Spleen (tissue), 11 donors: ENCODE data around the gene MAPK6. TPM values are rescaled to one million over a fixed set of nuclear protein-coding genes. Genes with fewer than 3 reads are reported as not detected.

Source experiments
- DNase-seq: peaks from one replicate; pipeline ENCODE4 v3.0.0-alpha.2; 2020
- H3K27ac ChIP-seq, 8 donors: fragments of 200-600 bp; sonication (generic) in 7 of 8; 1 replicate in 4 of 8; 2 replicates in 4 of 8; pipeline versions ENCODE4 v1.5.0 to v1.8.0; 2016 to 2021; ENCODE audit warnings: inconsistent platforms in 4 of 8, mild to moderate bottlenecking in 4 of 8, moderate library complexity in 1 of 8
- H3K27me3 ChIP-seq, 7 donors: fragments of 200-600 bp; sonication (generic) in 6 of 7; replicated peaks in 1 of 7; 1 replicate in 4 of 7; 2 replicates in 3 of 7; pipeline versions ENCODE4 v1.5.0 to v1.8.0; 2016 to 2021; ENCODE audit warnings: inconsistent platforms in 3 of 7, mild to moderate bottlenecking in 1 of 7
- H3K36me3 ChIP-seq, 6 donors: fragments of 200-600 bp; sonication (generic) in 5 of 6; 1 replicate in 4 of 6; 2 replicates in 2 of 6; pipeline versions ENCODE4 v1.5.0 to v1.8.0; 2016 to 2021; ENCODE audit warnings: inconsistent platforms in 2 of 6
- H3K4me1 ChIP-seq, 6 donors: fragments of 200-600 bp; sonication (generic) in 5 of 6; 1 replicate in 3 of 6; 2 replicates in 3 of 6; pipeline versions ENCODE4 v1.5.0 to v1.8.0; 2016 to 2021; ENCODE audit warnings: inconsistent platforms in 3 of 6
- H3K4me3 ChIP-seq, 8 donors: fragments of 200-600 bp; sonication (generic) in 7 of 8; 1 replicate in 4 of 8; 2 replicates in 4 of 8; pipeline versions ENCODE4 v1.5.0 to v1.8.0; 2016 to 2021; ENCODE audit warnings: inconsistent platforms in 4 of 8, mild to moderate bottlenecking in 4 of 8, moderate library complexity in 2 of 8
- H3K9me3 ChIP-seq, 8 donors: fragments of 200-600 bp; sonication (generic) in 7 of 8; 1 replicate in 4 of 8; 2 replicates in 4 of 8; pipeline versions ENCODE4 v1.5.0 to v1.8.0; 2016 to 2021; ENCODE audit warnings: inconsistent platforms in 4 of 8
- CTCF ChIP-seq, 11 experiments: fragments of 200-600 bp in 7 of 11; fragments of 450-650 bp in 4 of 11; sonication (generic) in 4 of 11; IDR thresholded peaks in 8 of 11; conservative IDR thresholded peaks in 3 of 11; 1 replicate in 7 of 11; 2 replicates in 4 of 11; pipeline versions ENCODE4 v1.4.0 to v1.8.0; 2016 to 2021; ENCODE audit warnings: antibody characterized with exemption in 11 of 11, inconsistent platforms in 4 of 11, mild to moderate bottlenecking in 1 of 11
- POLR2A ChIP-seq, 3 donors: fragments of 450-650 bp; IDR thresholded peaks; one replicate each; pipeline ENCODE4 v1.5.1; 2017; ENCODE audit warnings: antibody characterized with exemption in 3 of 3, mild to moderate bottlenecking in 1 of 3
- POLR2AphosphoS5 ChIP-seq, 3 donors: sonication (generic); formaldehyde crosslinking; IDR thresholded peaks; one replicate each; pipeline ENCODE4 v1.5.1; 2017; ENCODE audit warnings: antibody characterized with exemption in 3 of 3
- WGBS, 5 donors: extraction: QIAGEN DNeasy Blood & Tissue Kit in 3 of 5; methylation state at CpG; one replicate each; pipeline versions ENCODE4 v1.1.5 to v1.1.7; 2013 to 2018; 5-methylcytosine and 5-hydroxymethylcytosine counted together
- intact Hi-C: fragments of 100-400 bp; cut with DNase I; formaldehyde crosslinking; loops from one replicate; pipeline ENCODE4 v1.15.0; 2023; ENCODE audit warnings: low total_unique reads
- polyA plus RNA-seq, 3 donors: library from polyadenylated mRNA; stranded (reverse); fragments of 200-250 nt; gene quantifications; one replicate each; pipeline ENCODE4 v1.2.1, GENCODE V29; 2013
- total RNA-seq, 7 donors: library from RNA; depleted of rRNA in 3 of 7; stranded (reverse); fragments of >200 nt in 3 of 7; fragmentation: NEBNext Ultra II Directional in 4 of 7; extraction: Animal tissue kit (Norgen Biotek cat#: 25700) in 4 of 7; gene quantifications; one replicate each; pipeline versions ENCODE4 v1.1.0 to v1.2.1, GENCODE V29; 2016 to 2021
- donor health status: healthy with polysubstance abuse.
- donor health status: DM: no; HTN: no; CAD: no; lungs with moderate emphysema.
- donor health status: DM: no; HTN: no; CAD: no.
- donor health status: Bipolar disorder and iron deficiency.
- donor health status: healthy.
- donor health status: DM: no; HTN: no; CAD: no.
- donor health status: DM: yes; HTN: yes; CAD: no.

The MAPK6 gene
- total and polyA plus RNA-seq, 10 donors = 3.9 to 28.3 (median 20.7) TPM

GRCh38 chr15:52020221-52021085 is 1.4 kb downstream of the MAPK6 start:
- no peaks in the 10 kb centered on the region for H3K9me3 ChIP-seq
- H3K4me1 ChIP-seq = peaks cover 28 to 52% (median 42%) of the 10 kb centered on the region in 6 donors
- DNase-seq = no peak
- no peaks in the 10 kb centered on the region for H3K36me3 ChIP-seq
- intact Hi-C loops = no loop called here
- H3K4me3 ChIP-seq = peak overlapping the region; percentile 61 to 89 (median 67)
- H3K27me3 ChIP-seq = no peaks in the 10 kb centered on the region
- no peak for TF ChIP-seq POLR2AphosphoS5 (IDR thresholded peaks at IDR 0.05)
- TF ChIP-seq POLR2A (IDR thresholded peaks at IDR 0.05) = no peak
- no peak for TF ChIP-seq CTCF (IDR thresholded peaks at IDR 0.05 in 8 of 11, conservative IDR thresholded peaks at IDR 0.05 in 3 of 11)
- 5 to 12% (median 7%) methylated on average over 10 of the region's 10 CpGs for WGBS, 5 donors
- peak overlapping the region; percentile 92 to 98 (median 94) for H3K27ac ChIP-seq

GRCh38 chr15:52021128-52021671 is 2.2 kb downstream of the MAPK6 start:
- H3K36me3 ChIP-seq = no peaks in the 10 kb centered on the region
- peak overlapping the region in 7 of 8 donors; percentile 92 to 98 (median 94) for H3K27ac ChIP-seq
- H3K4me3 ChIP-seq = peak overlapping the region in 3 of 8 donors; percentile 61 to 89 (median 67)
- H3K4me1 ChIP-seq = peaks cover 28 to 52% (median 42%) of the 10 kb centered on the region in 6 donors
- H3K27me3 ChIP-seq = no peaks in the 10 kb centered on the region
- TF ChIP-seq POLR2AphosphoS5 (IDR thresholded peaks at IDR 0.05) (peak in 1 of 3 donors; percentile 48), POLR2A (IDR thresholded peaks at IDR 0.05) (no peak), CTCF (IDR thresholded peaks at IDR 0.05 in 8 of 11, conservative IDR thresholded peaks at IDR 0.05 in 3 of 11) (peak in 1 of 11 experiments; percentile 10)
- intact Hi-C loops = no loop called here
- 0 to 1% (median 1%) methylated on average over 4 of the region's 4 CpGs for WGBS, 5 donors
- DNase-seq = no peak
- H3K9me3 ChIP-seq = no peaks in the 10 kb centered on the region

GRCh38 chr15:52021892-52022540 is 3.0 kb downstream of the MAPK6 start:
- intact Hi-C loops = no loop called here
- peak overlapping the region in 2 of 8 donors; percentile 67 to 89 for H3K4me3 ChIP-seq
- H3K36me3 ChIP-seq = no peaks in the 10 kb centered on the region
- WGBS, 5 donors = 68 to 73% (median 72%) methylated on average over 10 of the region's 10 CpGs
- no peak for DNase-seq
- H3K27ac ChIP-seq = peak overlapping the region in 2 of 8 donors; percentile 92 to 94
- peaks cover 28 to 52% (median 42%) of the 10 kb centered on the region in 6 donors for H3K4me1 ChIP-seq
- H3K27me3 ChIP-seq = no peaks in the 10 kb centered on the region
- no peaks in the 10 kb centered on the region for H3K9me3 ChIP-seq
- no peak for TF ChIP-seq POLR2A (IDR thresholded peaks at IDR 0.05)
- TF ChIP-seq CTCF (IDR thresholded peaks at IDR 0.05 in 8 of 11, conservative IDR thresholded peaks at IDR 0.05 in 3 of 11) = no peak
- TF ChIP-seq POLR2AphosphoS5 (IDR thresholded peaks at IDR 0.05) = no peak
